GM12865 (cell line): ENCODE data around the gene COL18A1.

Experiments
- DNase-seq: peaks from one replicate; pipeline ENCODE4 v3.0.0; 2010; ENCODE audit warnings: low read depth
- H3K4me3 ChIP-seq: 2 replicates; pipeline ENCODE4 v1.5.1; 2011; ENCODE audit warnings: mild to moderate bottlenecking, low read depth, low read length, control low read depth
- CTCF ChIP-seq: IDR thresholded peaks from 2 replicates; pipeline ENCODE4 v1.5.1; 2011; ENCODE audit warnings: low read length, control low read depth, low read depth, inconsistent platforms; ENCODE audit not compliant: insufficient read depth; ENCODE audit errors: missing control alignments

Gene COL18A1

GRCh38 chr21:45460611-45461368, 55.8 kb downstream of the COL18A1 start:
- H3K4me3 ChIP-seq, result no peak overlapping the region
- TF ChIP-seq CTCF, result no peak
- DNase-seq, result no peak

GRCh38 chr21:45461369-45461750, 56.4 kb downstream of the COL18A1 start:
- no peak for TF ChIP-seq CTCF
- H3K4me3 ChIP-seq, result no peak overlapping the region
- no peak for DNase-seq

DNA sequence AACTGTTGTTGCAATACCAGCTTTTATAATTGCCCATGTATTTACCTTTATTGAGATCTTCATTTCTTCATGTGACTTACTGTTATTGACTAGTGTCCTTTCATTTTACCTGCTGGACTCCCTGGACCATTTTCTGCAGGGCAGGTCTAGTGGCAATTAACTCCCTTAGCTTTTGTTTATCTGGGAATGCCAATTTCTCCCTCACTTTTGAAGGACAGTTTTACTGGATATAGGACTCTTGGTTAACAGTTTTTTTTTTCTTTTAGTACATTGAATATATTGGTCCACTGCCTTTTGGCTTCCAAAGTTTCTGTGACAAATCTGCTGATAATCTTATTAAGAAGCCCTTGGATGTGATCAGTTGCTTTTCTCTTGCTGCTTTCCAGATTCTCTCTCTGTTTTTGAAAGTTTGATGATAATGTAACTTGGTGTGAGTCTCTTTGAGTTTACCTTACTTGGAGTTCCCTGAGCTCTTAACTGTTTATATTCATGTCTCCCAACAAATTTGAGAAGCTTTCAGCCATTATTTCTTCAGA, 56.9 kb downstream of the COL18A1 start:
- DNase-seq, result no peak
- no peak overlapping the region for H3K4me3 ChIP-seq
- no peak for TF ChIP-seq CTCF

DNA sequence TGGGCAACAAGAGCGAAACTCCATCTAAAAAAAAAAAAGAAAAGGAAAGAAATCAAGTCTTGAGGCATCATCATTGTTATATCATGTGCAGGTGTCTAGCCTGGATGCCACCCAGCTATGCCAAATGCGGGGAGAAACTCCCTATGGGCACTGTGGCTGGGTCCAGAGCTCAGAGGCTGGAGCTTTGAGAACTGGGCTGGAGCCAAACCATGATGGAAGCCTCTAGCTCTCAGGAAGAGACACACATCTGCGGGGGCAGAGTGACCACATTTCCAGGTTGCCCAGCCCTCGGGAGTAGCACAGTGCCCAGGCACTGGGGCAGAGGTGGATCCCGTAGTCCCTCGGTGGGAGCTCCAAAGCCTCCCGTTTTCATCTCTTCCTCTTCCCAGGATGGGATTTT, 58.9 kb downstream of the COL18A1 start:
- TF ChIP-seq CTCF, result no peak
- DNase-seq, result no peak

GRCh38 chr21:45464309-45464708, 59.3 kb downstream of the COL18A1 start:
- TF ChIP-seq CTCF, result no peak
- DNase-seq, result peak; percentile 47
- H3K4me3 ChIP-seq, result no peak overlapping the region

More for the DNA sequence above, 58.9 kb downstream of the COL18A1 start:
- H3K4me3 ChIP-seq, result no peak overlapping the region

DNA sequence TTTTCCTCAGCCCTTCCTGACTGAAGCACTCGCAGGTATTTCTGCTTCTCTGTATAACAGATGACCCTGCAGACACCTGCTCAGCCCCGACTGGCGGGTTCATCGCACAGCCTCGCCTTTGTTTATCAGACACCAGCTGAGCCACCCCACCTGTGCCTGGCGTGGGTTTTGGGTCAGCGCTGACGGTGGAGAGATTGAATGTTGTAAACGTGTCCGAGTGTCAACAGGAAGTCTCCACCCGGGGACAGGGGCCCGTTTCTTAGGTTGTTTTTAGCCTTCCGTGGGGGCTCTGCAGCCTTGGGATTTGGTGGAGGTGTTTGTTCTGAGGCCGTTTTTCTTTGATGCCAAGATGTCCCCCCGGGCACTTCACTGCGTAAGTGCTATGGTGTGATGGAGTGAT, 60.1 kb downstream of the COL18A1 start:
- H3K4me3 ChIP-seq, result no peak overlapping the region
- no peak for TF ChIP-seq CTCF
- peak; percentile 50 for DNase-seq
